HG02938 (cell line): ENCODE results near the gene SLC7A5.
"Not testable (repeated sequence)": the region's sequence is repeated elsewhere in the genome, so short reads cannot be mapped to it uniquely, and the experiment has no call there.

Source experiments
- ATAC-seq: cut with Tn5 transposase; IDR thresholded peaks from one replicate; pipeline ENCODE4 v1.9.1; 2021; ENCODE audit warnings: mild to moderate bottlenecking, moderate library complexity; ENCODE audit not compliant: unreplicated experiment

SLC7A5 gene

DNA sequence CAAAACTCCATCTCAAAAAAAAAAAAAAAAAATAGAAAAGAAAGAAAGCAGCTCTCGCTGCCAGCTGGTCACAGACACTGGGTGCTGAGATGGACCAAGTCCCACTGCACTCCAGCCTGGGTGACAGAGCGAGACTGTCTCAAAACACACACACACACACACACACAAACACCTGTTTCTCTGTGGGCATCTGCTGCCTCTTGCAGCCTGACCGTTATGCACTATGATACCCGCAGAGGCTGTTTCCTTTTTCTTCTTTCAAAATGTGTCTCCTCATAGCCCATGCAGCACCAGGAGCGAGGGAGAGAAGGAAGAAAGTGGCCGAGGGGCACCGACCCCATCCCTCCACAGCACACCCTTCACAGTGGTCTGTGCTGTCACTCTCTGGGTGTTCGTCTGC, 66.6 kb downstream of the SLC7A5 start:
- ATAC-seq, result no peak

DNA sequence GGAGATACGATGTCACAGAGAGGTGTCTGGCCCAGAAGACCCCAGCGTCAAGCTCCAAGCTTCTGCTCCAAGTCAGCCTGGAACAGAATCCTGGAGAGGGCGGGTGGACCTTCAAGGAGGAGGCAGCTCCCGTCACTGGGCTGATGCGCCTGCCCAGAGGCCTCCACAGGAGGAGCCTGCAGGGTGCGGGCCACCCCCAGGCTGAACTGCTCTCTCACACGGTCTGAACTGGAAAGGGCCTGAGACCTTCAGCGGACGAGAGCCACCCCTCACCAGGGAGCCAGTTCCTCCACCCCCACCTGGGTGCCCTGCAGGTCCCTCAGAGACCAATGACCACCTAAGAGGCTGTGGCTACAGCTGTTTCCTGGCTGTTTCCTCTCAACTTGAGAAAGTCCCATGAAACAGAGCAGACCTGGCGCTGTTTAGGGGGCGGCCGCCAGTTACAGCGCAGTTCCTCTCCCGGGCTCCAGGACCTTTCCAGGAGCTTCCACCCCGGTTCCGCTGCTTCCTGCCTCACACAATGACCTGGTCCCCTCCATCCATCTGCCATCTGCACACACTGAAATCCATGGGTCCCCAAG, 67.5 kb downstream of the SLC7A5 start:
- ATAC-seq, result no peak

DNA sequence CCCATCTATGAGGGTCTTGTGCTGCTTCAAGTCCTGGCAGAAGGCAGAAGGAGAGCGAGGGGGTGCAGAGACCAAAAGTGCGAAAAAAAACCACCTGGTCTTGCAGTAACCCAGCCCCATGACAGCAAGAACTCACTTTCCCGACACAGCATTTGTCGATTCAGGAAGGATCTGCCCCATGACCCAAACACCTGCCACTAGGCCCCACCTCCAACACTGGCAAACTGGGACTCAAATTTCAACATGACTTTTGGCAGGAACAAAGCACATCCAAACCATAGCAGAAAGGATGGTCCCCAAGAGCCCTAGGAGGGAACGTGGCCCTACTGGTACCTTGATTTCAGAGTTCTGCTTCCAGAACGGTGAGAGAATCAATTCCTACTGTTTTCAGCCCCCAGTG, 68.8 kb downstream of the SLC7A5 start:
- ATAC-seq, result no peak

DNA sequence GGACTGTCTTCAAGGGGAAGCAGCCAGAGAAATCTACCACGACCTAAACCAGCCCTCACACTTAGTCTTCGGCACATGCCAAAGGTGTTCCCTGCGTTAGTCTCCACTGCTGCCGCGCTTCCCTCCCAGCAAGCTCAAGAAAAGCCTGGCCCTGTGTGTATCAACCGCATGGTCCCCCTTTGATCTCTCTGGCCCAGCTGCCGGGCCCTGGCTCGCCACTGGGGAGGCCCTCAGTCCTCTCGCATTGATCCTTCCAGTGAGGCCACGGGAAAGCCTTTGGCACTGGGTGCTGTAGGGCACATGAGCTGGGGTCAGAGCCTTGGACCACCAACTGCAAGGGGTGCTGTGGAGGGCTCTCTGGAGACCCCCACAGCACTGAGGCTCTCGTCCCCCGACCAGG, 74.0 kb downstream of the SLC7A5 start:
- no peak for ATAC-seq

DNA sequence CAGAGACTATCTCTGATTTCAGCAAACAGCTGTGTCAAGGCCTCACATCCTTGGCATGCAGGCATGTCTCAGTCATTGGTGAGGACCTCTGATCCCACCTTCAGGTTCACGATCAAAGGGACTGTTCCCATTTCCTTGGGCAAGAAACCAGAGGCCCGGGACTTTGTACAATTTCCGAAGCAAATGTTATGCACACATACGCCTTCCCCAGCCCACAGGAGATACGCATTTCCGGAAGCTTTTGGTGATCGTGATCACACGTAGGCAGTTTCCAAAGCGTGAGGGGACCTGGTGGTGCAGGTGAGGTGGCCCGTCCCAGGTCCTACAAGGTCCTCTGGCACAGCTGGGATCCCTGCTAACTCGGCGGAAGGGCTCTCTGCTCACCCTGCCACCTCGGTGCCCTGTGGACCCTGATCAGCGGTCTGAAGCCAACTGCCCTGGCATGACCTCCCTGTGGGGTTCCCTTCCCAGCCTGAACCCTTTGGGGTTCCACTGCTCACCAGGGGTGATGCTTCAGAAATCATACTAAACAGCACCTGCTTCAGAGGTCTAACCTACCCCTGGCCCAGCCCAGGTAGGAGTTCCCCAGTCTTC, 74.7 kb downstream of the SLC7A5 start:
- no peak for ATAC-seq

DNA sequence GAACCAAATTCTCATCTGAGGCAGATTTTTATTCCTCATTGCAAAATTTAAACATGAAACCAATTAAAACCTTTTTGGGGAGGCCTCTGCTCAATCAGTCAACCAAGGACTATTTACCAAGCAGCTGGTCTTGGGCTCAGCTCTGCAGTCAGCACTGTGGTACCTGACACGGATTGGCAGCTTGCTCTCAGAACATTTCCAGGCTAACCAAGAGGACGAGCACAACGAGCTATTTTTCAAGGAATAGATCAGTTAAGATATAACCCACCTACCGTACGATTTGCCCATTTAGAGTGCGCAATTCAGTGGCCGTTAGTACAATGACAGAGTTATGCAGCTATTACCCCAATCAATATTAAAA, 77.1 kb downstream of the SLC7A5 start:
- no peak for ATAC-seq

DNA sequence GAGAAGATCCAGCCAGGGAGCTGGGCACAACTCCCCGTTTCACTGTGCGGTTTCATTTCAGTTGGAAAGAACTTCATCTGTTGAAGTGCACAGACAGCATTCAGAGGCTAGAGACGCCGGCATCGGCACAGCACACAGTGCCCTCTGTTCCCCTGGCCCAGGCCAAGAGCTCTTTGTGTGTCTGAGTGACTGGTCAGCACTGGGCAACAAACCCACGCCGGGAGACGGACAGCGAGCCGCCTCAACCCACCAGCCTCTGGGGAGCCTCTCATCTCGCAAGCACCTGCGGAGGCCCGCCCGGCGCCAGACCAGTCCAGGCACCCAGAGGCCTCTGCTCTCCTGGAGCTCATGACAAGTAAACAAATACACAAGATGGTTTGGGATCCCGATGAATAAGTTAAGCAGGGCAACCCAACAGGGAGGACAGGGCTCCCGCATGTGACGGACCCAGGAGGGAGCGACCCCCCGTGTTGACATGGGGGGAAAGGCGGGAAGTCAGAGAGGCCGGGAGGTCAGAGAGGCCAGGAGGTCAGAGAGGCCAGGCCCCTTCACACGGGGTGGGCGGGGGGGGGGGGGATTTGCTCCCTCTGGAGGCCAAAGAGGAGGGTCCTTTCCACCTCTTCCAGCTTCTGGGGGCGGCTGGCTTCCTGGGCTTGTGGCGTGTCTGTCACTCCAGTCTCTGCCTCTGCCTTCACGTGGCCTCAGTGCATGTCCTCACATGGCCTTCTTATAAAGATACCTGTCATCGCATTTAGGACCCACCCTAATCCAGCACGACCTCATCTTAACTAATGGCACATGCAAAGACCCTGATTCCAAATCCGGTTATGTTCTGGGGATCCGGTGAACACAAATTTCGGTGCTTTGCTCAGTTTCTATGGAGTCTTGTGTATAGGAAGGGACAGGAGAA, 77.8 kb downstream of the SLC7A5 start:
- ATAC-seq, result no peak

DNA sequence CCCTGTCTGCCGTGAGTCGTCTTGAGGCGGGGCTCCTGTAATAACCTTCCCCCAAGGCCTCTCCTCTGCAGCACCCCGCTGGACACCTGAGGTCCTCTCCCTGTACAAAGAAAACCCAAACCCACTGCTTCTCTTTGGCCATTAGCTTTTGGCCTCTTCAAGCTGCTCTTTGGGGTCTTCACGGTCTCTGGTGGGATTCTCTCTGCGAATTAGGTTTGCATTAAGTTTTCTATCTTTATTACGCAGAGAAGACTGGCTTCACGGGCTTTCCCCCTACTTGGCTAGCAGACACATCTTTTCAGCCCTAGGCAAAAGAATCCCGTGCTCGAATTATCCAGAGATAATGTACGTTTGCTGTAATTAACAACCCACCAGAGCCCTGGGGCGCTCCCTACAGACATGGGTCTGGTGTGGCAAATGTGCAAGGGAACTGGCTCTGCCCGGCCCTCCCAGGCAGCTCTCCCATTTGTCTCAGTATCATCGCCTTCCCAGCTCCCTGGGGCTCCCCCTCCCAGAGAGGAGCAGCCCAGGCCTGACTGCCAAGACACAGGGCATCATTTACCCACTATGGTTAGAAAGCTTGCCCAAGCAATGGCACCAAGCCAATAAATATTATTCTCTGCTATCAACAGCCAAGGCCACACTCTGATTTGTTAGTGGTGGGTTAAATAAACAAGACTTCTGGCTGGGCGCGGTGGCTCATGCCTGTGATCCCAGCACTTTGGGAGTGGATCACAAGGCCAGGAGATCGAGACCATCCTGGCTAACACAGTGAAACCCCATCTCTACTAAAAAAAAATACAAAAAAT, 78.8 kb downstream of the SLC7A5 start:
- ATAC-seq, result no peak

DNA sequence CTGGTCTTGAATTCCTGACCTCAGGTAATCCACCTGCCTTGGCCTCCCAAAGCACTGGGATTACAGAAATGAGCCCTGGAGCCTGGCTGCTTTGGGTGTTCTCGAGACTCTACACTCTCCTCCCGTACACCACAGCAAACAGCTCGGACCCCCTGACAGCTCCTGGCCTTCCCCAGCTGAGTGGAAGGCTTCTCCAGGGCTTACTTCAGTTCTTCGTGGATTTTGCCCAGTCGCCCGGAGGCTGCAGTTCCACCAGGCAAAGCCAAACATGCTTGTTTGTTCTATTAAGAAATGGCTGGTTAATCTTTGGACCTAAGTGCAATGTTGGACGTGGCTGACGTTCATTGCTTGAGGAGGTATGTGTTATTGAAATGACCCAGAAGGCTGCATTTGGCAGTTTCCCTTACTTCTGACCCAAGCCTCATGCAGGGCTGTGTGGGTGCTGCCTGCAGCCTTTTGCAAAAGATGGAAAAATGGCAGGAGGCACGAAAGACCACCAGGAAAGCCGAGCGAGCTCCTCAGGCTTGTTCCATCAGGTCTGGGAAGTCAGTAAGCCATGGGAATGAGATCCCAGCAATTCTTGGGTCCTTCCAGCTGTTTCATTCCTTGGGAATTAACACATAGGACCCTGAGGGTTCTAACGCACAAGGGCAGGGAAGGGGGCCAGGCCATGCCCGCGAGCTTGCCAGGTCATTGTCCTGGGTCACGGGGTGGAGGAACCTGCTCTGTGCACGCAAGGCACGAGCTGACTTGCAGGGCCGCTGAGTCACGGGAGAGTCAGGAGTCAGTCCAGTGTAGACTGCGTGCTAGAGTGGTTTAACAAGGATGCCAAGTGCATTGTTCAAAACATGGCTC, 79.6 kb downstream of the SLC7A5 start:
- no peak for ATAC-seq

DNA sequence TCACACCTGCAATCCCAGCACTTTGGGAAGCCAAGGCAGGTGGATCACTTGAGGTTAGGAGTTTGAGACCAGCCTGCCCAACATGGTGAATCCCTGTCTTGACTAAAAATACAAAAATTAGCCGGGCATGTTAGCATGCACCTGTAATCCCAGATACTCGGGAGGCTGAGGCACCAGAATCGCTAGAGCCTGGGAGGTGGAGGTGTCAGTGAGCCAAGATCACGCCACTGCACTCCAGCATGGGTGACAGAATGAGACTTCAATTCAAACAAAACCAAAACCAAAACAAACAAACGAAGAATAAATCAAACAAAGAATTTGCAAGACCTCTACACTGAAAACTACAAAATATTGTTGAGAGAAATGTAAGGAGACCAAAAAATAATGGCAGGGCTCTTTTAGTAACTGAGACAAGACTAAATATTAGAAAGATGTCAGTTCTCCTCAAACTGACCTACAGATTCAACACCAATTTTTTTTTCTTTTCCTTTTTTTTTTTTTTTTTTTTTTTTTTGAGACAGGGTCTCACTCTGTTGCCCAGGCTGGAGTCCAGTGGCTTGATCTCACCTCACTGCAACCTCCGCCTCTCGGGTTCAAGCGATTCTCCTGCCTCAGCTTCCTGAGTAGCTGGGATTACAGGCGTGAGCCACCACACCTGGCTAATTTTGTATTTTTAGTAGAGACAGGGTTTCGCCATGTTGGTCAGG, 80.4 kb downstream of the SLC7A5 start:
- not testable (repeated sequence) for ATAC-seq

DNA sequence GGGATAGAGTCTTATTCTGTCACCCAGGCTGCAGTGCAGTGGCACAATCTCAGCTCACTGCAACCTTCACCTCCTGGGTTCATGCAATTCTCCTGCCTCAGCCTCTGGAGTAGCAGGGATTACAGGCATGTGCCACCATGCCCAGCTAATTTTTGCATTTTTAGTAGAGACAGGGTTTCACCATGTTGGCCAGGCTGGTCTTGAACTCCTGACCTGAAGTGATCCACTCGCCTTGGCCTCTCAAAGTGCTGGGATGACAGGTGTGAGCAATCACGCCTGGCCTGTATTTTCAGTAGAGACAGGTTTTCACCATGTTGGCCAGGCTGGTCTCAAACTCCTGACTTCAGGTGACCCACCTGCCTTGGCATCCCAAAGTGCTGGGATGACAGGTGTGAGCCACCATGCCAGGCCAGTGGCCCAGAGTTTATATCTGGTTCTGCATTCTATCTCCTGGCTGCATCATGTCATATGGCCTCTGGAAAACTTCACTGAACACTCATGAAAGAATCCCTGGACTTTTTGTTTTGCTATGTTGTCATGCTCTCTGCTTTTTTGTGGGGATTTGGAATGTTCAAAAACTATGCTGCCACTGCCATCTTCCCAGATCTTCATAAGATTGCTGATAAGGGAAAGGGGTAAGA, 81.7 kb downstream of the SLC7A5 start:
- ATAC-seq, result not testable (repeated sequence)

DNA sequence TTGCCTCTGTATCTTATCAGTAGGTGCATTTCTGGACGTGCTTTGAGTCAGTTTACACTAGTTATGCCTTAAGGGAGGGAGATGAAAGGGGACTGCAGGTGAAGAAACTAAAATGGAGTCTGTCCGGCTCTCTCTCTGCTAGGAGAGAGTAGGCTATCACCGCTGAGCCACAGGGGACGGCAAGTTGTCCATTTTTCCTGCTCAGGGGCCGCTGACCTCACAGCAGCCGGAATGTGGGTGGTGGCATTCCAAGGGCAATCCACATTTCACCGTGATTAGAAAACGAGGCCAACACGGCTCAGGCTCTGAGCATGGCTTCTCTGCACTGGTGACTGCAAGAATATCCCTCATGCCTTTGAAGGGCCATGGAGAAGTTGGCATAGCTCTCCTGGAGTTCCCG, 84.5 kb downstream of the SLC7A5 start:
- no peak for ATAC-seq

DNA sequence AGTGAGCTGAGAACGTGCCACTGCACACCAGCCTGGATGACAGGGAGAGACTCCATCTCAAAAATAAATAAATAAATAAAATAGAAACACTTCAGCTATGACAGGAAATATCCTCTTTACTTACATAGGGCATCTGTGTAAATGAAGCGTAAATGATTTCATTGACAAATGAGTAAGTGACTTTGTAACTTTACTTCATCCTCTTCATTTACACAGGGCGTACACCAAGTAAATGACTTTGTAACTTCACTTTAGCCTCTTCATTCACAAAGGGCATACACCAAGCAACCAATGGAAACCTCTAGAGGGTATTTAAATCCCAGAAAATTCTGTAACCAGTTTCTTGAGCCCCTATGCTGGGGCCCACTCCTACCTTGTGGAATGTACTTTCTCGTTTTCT, 87.3 kb downstream of the SLC7A5 start:
- ATAC-seq, result no peak

DNA sequence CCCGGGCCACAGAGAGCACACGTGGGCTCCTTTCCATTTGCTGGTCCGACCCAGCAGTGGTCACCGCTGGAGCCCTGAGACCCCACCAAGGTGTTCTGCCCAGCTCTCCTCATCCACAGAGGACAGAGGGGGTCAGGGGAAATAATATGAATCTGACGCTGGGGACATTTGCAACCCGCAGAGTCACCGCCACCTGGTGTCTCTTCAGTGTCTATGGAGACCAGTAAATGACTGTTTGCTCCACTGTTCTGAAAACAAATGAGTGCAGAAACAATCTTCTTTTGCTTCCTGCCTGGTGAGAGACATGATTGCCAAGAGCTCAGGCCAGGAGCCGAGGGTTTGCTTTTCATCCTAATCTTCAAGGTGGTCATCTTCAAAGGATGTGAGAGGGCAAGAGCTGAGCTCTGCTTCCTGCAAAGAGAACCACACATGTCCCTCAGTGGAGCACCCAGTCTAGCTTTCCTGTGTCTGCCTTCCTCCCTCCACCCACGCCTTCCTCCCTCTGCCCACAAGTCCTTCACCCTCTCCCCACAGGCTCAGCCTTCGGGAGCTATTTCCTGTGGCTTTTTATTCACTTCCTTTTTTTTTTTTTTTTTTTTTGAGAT, 88.8 kb downstream of the SLC7A5 start:
- no peak for ATAC-seq
